ENCODE results near the gene CDH4. TPM values are rescaled to one million over a fixed set of nuclear protein-coding genes. Genes with fewer than 3 reads are reported as not detected.

Gene CDH4
- total and polyA plus RNA-seq, 2 donors (not counting 3 experiments of a cell fraction or from before 2014, with no cell fraction given): 0.17 to 0.51 TPM

DNA sequence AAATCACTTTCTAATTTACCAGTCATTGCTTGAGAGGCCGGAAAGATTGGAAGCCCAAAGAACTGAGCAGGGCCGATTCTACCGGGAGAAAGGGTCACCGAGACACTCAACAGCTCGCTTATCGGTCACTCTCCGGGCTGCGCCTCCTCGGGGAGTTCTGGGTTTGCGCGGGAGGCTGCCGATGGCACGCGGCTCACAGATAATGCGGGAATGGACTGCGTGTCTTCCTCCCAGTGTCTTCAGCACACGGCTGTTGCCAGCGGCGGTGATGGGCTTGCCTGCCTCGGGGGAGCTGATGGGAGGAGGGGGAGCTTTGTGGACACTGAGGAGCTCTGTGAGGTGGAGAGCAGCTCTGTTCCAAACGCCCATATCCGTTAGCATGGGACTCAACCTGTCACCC lies 314.6 kb downstream of the CDH4 start:
- TF ChIP-seq JUN (IDR thresholded peaks at IDR 0.05; ENCODE audit: borderline replicate concordance, insufficient read depth, insufficient read length, low read depth) (no peak), EZH2 (IDR thresholded peaks at IDR 0.05; ENCODE audit: borderline replicate concordance, low read depth, low read length, severe bottlenecking) (no peak), POLR2AphosphoS5 (IDR thresholded peaks at IDR 0.05; ENCODE audit: insufficient read depth, low read depth, low read length) (no peak), MYC (IDR thresholded peaks at IDR 0.05; ENCODE audit: low read depth, low read length) (no peak), POLR2A (IDR thresholded peaks at IDR 0.05; ENCODE audit: low read depth, low read length) (no peak), FOS (IDR thresholded peaks at IDR 0.05; ENCODE audit: borderline replicate concordance, insufficient read depth, low read length) (no peak), GATA2 (IDR thresholded peaks at IDR 0.05; ENCODE audit: insufficient read depth, insufficient read length, low read depth, low read length) (no peak)
- TF ChIP-seq, protein P1, sequence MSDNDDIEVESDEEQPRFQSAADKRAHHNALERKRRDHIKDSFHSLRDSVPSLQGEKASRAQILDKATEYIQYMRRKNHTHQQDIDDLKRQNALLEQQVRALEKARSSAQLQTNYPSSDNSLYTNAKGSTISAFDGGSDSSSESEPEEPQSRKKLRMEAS (IDR thresholded peaks at IDR 0.05; ENCODE audit: insufficient read depth, insufficient read length): no peak
- TF ChIP-seq, protein P2, sequence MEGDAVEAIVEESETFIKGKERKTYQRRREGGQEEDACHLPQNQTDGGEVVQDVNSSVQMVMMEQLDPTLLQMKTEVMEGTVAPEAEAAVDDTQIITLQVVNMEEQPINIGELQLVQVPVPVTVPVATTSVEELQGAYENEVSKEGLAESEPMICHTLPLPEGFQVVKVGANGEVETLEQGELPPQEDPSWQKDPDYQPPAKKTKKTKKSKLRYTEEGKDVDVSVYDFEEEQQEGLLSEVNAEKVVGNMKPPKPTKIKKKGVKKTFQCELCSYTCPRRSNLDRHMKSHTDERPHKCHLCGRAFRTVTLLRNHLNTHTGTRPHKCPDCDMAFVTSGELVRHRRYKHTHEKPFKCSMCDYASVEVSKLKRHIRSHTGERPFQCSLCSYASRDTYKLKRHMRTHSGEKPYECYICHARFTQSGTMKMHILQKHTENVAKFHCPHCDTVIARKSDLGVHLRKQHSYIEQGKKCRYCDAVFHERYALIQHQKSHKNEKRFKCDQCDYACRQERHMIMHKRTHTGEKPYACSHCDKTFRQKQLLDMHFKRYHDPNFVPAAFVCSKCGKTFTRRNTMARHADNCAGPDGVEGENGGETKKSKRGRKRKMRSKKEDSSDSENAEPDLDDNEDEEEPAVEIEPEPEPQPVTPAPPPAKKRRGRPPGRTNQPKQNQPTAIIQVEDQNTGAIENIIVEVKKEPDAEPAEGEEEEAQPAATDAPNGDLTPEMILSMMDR (IDR thresholded peaks at IDR 0.05; ENCODE audit: extremely low read depth in 1 of 2, insufficient read depth in 1 of 2, low read depth in 1 of 2, low read length in 2 of 2): no peak
- no peaks in the 10 kb centered on the region for H3K79me2 ChIP-seq (ENCODE audit: control insufficient read depth, insufficient read depth, low read length)
- no peak overlapping the region for H2AFZ ChIP-seq (ENCODE audit: low read depth, low read length)
- DNase-seq (ENCODE audit: low read depth, low spot score) (no peak), FAIRE-seq (no peak)
- H3K27me3 ChIP-seq (ENCODE audit: control insufficient read depth in 2 of 2, insufficient read depth in 2 of 2, low read length in 2 of 2): no peaks in the 10 kb centered on the region
- H3K4me2 ChIP-seq (ENCODE audit: insufficient read depth, low read length): no peak overlapping the region
- dilution Hi-C loops (cut with MboI; ENCODE audit: extremely low pct_ligation_motif_present, low sequenced_read_pairs): no loop called here
- H3K9me3 ChIP-seq (replicated peaks; ENCODE audit: control insufficient read depth, insufficient read depth, low read length): no peaks in the 10 kb centered on the region
- intact Hi-C loops (cut with micrococcal nuclease): no loop called here
- H3K9ac ChIP-seq (replicated peaks; ENCODE audit: extremely low read depth, insufficient read depth, low read length): no peak overlapping the region
- H4K20me1 ChIP-seq (replicated peaks; ENCODE audit: control insufficient read depth, extremely low read depth, insufficient read depth, low read length): no peaks in the 10 kb centered on the region
- no peaks in the 10 kb centered on the region for H3K4me1 ChIP-seq (ENCODE audit: control insufficient read depth, extremely low read depth, insufficient read depth, low read length)
- H3K36me3 ChIP-seq (ENCODE audit: control insufficient read depth in 2 of 2, extremely low read depth in 1 of 2, insufficient read depth in 2 of 2, low read length in 2 of 2): no peaks in the 10 kb centered on the region
- POLR2A ChIA-PET: no interaction called here
- H3K27ac ChIP-seq (ENCODE audit: insufficient read depth, low read depth, low read length): no peak overlapping the region
- CTCF ChIA-PET: no interaction called here
- no TSS peak for BruUV-seq (replicated peaks)
- H3K4me3 ChIP-seq (replicated peaks in 1 of 3; ENCODE audit: insufficient read depth in 1 of 3, low read depth in 1 of 3, low read length in 3 of 3): no peak overlapping the region
- no peaks in the 10 kb centered on the region for H3K9me1 ChIP-seq (replicated peaks; ENCODE audit: control insufficient read depth, extremely low read depth, insufficient read depth, low read length)

Measured in endothelial cell of umbilical vein (primary cell).